Umbilical cord (tissue), 2 donors: ENCODE results near the gene BLTP3A. TPM values are rescaled to one million over a fixed set of nuclear protein-coding genes. Genes with fewer than 3 reads are reported as not detected.
"Not testable (repeated sequence)": the region's sequence is repeated elsewhere in the genome, so short reads cannot be mapped to it uniquely, and the experiment has no call there.

ENCODE experiments used
- DNase-seq: peaks from one replicate; pipeline ENCODE4 v3.0.0-alpha.2; 2015; ENCODE audit warnings: low spot score
- total RNA-seq: library from RNA; depleted of rRNA; stranded (reverse); fragments of >200 nt; gene quantifications from one replicate; pipeline ENCODE4 v1.2.3, GENCODE V29; 2014; ENCODE audit warnings: low replicate concordance; ENCODE audit not compliant: insufficient read depth

The BLTP3A gene, protein sequence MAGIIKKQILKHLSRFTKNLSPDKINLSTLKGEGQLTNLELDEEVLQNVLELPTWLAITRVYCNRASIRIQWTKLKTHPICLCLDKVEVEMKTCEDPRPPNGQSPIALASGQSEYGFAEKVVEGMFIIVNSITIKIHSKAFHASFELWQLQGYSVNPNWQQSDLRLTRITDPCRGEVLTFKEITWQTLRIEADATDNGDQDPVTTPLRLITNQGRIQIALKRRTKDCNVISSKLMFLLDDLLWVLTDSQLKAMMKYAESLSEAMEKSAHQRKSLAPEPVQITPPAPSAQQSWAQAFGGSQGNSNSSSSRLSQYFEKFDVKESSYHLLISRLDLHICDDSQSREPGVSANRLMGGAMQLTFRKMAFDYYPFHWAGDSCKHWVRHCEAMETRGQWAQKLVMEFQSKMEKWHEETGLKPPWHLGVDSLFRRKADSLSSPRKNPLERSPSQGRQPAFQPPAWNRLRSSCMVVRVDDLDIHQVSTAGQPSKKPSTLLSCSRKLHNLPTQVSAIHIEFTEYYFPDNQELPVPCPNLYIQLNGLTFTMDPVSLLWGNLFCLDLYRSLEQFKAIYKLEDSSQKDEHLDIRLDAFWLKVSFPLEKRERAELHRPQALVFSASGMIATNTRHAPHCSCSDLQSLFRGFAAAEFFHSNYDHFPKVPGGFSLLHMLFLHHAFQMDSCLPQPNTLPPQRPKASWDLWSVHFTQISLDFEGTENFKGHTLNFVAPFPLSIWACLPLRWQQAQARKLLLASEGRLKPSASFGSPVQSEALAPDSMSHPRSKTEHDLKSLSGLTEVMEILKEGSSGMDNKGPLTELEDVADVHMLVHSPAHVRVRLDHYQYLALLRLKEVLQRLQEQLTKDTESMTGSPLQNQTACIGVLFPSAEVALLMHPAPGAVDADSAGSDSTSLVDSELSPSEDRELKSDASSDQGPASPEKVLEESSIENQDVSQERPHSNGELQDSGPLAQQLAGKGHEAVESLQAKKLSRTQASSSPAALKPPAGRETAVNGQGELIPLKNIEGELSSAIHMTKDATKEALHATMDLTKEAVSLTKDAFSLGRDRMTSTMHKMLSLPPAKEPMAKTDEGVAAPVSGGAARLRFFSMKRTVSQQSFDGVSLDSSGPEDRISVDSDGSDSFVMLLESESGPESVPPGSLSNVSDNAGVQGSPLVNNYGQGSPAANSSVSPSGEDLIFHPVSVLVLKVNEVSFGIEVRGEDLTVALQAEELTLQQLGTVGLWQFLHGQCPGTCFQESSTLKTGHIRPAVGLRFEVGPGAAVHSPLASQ (N-terminal part only)
- 11.6 TPM for total RNA-seq

- DNase-seq, result peak; percentile 75
Measured at GRCh38 chr6:34791701-34792604, at the start of gene BLTP3A. Gene BLTP3A, plus strand, starts transcription at chr6:34792083. Its CDS starts 168 bp downstream, at chr6:34792251.

GRCh38 chr6:34742094-34742493, 49.8 kb upstream of the BLTP3A start:
- no peak for DNase-seq

DNA sequence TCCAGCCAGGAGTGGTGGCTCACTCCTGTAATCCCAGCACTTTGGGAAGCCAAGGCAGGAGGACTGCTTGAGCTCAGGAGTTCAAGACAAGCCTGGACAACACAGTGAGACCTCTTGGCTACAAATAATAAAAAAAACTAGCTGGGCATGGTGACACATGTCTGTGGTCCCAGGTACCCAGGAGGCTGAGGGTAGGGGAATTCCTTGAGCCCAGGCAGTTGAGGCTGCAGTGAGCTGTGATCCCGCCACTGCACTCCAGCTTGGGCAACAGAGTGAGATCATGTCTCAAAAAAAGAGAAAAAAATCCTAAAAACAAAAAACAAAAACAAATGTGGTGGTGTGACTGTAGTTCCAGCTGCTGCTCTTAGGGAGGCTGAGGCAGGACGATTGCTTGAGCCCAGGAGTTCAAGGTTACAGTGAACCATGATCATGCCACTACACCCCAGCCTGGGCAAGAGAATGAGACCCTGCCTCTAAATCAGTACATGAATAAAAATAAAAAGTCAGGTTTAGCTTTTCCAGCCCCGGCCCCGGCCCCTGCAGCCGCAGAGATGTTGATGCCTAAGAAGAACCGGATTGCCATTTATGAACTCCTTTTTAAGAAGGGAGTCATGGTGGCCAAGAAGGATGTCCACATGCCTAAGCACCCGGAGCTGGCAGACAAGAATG, 48.1 kb upstream of the BLTP3A start:
- DNase-seq, result no peak

GRCh38 chr6:34744294-34744647, 47.6 kb upstream of the BLTP3A start:
- DNase-seq, result not testable (repeated sequence)

DNA sequence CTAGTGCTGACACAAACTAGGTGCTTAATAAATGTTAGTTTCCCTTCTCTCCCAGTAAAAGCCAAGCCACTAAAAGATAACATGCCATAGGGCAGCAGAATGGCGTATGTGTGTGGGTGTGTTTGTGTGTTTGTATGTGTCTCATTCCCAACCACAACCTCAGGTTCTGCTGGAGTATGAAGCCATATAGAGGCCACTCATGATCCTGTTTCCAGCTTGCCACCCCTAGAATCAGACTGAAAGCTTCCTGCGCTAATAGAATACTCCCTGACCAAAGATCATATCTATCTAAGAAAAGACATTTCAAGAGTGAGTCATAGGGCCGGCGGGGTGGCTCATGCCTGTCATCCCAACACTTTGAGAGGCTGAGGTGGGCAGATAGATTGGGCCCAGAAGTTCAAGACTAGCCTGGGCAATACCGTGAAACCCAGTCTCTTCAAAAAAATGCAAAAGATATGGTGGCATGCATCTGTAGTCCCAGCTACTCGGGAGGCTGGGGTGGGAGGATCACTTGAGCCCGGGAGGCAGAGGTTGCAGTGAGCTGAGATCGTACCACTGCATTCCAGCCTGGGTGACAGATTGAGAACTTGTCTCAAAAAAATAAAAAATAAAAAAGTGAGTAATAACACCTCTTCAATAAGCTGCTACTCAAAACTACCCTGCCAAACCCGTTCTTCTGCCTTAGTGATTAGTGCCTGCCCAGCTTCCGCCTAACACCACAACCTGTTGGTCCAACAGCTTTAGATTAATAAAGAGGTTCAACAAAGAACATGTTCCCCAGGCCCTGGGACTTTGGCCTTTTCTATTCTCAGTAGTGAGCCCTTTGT, 46.4 kb upstream of the BLTP3A start:
- DNase-seq, result peak; percentile 52

DNA sequence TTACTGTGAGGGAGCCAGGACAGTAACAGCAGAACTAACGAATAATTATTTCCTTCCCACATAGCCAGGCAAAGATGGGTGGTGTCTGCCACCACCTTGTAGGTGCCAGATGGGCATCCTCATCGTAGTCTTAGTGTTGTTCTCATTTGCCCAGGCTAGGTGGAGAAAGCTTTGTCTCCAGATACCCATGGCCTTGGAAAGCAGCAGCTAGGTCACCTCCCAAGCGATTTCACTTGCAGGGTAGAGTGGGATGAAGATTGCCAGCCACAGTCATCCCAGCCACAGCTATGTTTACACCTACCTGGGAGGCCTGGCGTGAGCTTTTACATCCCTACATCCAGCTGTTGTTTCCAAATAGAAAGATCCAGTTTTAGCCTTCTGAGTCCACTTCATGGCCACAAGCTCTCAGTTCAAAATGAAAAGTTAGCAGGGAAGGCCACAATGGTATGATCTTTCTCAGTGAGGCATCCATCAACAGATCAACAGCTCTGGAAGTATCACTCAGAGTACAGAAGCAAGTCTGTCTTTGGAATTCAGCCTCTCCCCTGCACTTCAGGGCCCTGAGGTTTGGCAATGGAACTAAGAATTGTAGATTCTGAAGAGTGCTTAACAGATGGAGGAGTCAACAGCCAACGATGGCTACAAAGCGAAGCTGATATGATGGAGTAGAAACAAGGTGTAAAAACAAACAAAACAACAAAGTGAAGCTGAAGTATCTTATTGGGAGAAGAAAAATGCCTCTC, 45.6 kb upstream of the BLTP3A start:
- no peak for DNase-seq

DNA sequence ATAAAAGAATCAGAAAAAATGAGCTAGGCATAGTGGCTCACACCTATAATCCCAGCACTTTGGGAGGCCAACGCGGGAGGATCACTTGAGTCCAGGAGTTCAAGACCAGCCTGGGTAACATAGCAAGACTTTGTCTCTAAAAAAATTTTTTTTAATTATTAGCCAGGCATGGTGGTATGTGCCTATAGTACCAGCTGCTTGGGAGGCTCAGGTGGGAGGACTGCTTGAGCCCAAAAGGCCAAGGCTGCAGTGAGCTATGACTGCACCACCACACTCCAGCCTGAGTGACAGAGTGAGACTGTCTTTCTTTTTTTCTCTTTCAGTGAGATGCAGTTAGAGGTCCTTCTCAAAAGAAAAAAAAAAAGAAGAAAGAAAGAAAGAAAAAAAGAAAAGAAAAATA, 43.1 kb upstream of the BLTP3A start:
- no peak for DNase-seq

DNA sequence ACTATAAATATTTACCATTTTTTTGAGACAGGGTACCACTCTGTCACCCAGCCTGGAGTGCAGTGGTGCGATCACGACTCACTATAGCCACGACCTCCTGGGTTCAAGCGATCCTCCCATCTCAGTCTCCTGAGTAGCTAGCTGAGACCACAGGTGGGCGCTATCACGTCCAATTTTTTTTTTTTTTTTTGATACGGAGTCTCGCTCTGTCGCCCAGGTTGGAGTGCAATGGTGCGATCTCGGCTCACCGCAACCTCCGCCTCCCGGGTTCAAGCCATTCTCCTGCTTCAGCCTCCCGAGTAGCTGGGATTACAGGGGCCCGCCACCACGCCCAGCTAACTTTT, 35.4 kb upstream of the BLTP3A start:
- DNase-seq, result not testable (repeated sequence)

DNA sequence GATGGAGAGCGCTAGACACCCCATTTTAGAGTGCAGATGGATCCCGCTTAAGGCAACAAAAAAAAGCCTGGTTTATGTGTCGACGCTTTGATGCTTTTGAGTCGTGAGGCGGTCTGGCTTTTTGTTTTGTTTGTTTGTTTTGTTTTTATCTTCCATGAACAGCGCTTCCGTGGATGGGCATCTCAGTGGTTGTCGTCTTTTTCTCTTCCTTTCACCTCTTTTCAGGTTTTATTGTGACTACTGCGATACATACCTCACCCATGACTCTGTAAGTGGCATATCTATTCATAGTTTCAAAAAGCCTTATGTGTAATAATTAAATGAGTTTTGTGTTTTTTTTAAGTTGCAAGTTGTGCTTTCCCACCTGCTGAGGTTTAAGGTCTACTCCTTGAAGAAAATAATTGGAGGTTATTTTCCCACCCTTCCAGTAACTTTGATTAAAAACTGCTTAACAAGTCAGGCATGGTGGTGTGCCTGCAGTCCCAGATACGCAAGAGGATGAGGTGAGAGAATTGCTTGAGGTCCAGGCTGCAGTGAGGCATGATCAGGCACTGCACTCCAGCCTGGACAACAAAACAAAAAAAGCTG, 34.1 kb upstream of the BLTP3A start:
- no peak for DNase-seq

- no peak for DNase-seq
Measured at GRCh38 chr6:34760108-34760507, 31.8 kb upstream of the BLTP3A start.

DNA sequence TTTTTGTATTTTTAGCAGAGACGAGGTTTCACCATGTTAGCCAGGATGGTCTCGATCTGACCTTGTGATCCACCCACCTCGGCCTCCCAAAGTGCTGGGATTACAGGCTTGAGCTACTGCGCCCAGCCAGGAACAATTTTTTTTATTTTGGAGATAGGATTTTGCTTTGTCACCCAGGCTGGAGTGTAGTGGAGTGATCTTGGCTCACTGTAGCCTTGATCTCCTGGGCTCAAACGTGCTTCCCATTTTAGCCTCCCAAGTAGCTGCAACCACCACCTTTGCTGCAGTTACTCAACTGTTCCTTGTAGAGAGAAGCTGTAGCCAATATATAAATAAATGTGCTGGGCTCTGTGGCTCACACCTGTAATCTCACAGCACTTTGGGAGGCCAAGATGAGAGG, 30.2 kb upstream of the BLTP3A start:
- DNase-seq, result not testable (repeated sequence)

DNA sequence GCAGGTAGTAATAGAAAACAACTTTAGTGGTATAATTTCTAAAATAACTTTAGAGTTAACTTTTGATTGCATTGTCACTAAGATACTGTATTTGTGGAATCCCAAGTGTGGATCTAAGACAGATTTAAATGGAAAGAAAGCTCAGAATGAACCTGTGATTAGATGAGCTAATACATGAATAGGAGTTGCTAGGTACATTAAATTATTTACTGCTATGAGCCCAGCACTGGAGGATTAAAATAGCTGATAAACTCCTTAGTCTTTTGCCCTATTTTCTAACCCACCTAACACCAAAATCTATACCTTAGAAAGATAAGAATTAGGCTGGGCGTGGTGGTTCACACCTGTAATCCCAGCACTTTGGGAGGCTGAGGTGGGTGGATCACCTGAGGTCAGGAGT, 23.7 kb upstream of the BLTP3A start:
- DNase-seq, result no peak

GRCh38 chr6:34771727-34772126, 20.2 kb upstream of the BLTP3A start:
- no peak for DNase-seq

GRCh38 chr6:34772940-34773339, 18.9 kb upstream of the BLTP3A start:
- no peak for DNase-seq

- DNase-seq, result peak; percentile 7
Measured at GRCh38 chr6:34773916-34774315, 18.0 kb upstream of the BLTP3A start.

DNA sequence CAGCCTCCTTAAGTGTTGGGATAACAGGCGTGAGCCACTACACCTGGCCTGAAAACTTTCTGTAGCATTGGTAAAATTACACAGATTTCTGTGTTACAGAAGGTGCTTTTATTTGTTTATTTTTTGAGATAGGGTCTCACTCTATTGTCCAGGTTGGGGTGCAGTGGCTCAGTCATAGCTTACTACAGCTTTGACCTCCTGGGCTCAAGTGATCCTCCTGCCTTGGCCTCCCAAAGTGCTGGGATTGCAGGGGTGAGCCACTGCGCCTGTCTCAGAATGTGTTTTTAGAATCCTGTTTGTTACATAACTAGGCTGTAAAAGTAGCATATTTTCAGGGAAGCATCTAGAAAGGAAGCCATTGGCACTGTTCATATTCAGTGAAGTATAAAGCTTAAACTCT, 16.9 kb upstream of the BLTP3A start:
- DNase-seq, result no peak

GRCh38 chr6:34785375-34785774, 6.5 kb upstream of the BLTP3A start:
- DNase-seq, result not testable (repeated sequence)

- DNase-seq, result not testable (repeated sequence)
Measured at GRCh38 chr6:34787152-34787551, 4.7 kb upstream of the BLTP3A start.
